IMR-90 (cell line): ENCODE results near the gene GPSM1. TPM values are rescaled to one million over a fixed set of nuclear protein-coding genes. Genes with fewer than 3 reads are reported as not detected.

Experiments
- ATAC-seq: fragments of 200-7000 bp; cut with Tn5 transposase; 2 replicates; pipeline ENCODE4 v1.9.1; 2020; ENCODE audit warnings: low read depth, mild to moderate bottlenecking, moderate library complexity
- BruUV-seq: library from RNA; stranded (reverse); fragments of 400-500 nt; replicated peaks from 2 replicates; lab custom pipeline; 2021; lab: Mats Ljungman, UMichigan
- CTCF ChIA-PET: fragments of 300-600 bp; formaldehyde crosslinking; extraction: SDS; loops from one replicate; lab custom pipeline; 2021; ENCODE audit warnings: antibody characterized with exemption; lab: Yijun Ruan, JAX
- POLR2A ChIA-PET: fragments of 300-600 bp; sonication (Branson Sonifier 250); formaldehyde crosslinking; loops from one replicate; lab custom pipeline; 2022; ENCODE audit warnings: antibody characterized with exemption; ENCODE audit not compliant: unreplicated experiment; lab: Charles Lee
- DNase-seq: peaks from one replicate; pipeline ENCODE4 v3.0.0; 2013
- H2AFZ ChIP-seq: replicated peaks from 2 replicates; pipeline ENCODE3; 2013; ENCODE audit warnings: low read length, mild to moderate bottlenecking; ENCODE audit not compliant: poor library complexity
- H2AK5ac ChIP-seq: 2 replicates; pipeline ENCODE4 v1.6.1; 2013; ENCODE audit warnings: low read depth, low read length, inconsistent platforms
- H2AK9ac ChIP-seq: replicated peaks from 2 replicates; pipeline ENCODE3; 2013; ENCODE audit warnings: mild to moderate bottlenecking, low read depth, low read length, moderate library complexity; ENCODE audit not compliant: poor library complexity
- H2BK120ac ChIP-seq: 2 replicates; pipeline ENCODE4 v1.6.1; 2013; ENCODE audit warnings: low read depth, low read length, inconsistent platforms
- H2BK15ac ChIP-seq: 3 replicates; pipeline ENCODE4 v1.6.1; 2013; ENCODE audit warnings: low read depth, low read length, inconsistent platforms
- H2BK20ac ChIP-seq: 2 replicates; pipeline ENCODE4 v1.6.1; 2013; ENCODE audit warnings: low read depth, mild to moderate bottlenecking, inconsistent platforms, low read length, moderate library complexity
- H2BK5ac ChIP-seq: 2 replicates; pipeline ENCODE4 v1.6.1; 2013; ENCODE audit warnings: mild to moderate bottlenecking, low read depth, low read length, inconsistent platforms; ENCODE audit not compliant: poor library complexity, severe bottlenecking
- H3K14ac ChIP-seq: replicated peaks from 2 replicates; pipeline ENCODE4 v1.6.1; 2013; ENCODE audit warnings: low read depth, low read length, inconsistent platforms
- H3K18ac ChIP-seq: 2 replicates; pipeline ENCODE4 v1.6.1; 2013; ENCODE audit warnings: low read depth, low read length, control low read depth
- H3K23ac ChIP-seq: 2 replicates; pipeline ENCODE4 v1.6.1; 2013; ENCODE audit warnings: low read depth, low read length, inconsistent platforms
- H3K27ac ChIP-seq: 2 replicates; pipeline ENCODE4 v1.5.1; 2013; ENCODE audit warnings: mild to moderate bottlenecking, control low read depth, low read length; ENCODE audit not compliant: insufficient read depth
- H3K27me3 ChIP-seq: 2 replicates; pipeline ENCODE4 v1.6.1; 2013; ENCODE audit warnings: low read length; ENCODE audit not compliant: control insufficient read depth, insufficient read depth
- H3K36me3 ChIP-seq: 2 replicates; pipeline ENCODE4 v1.6.1; 2013; ENCODE audit warnings: low read length, mixed read lengths; ENCODE audit not compliant: control insufficient read depth, insufficient read depth
- H3K4ac ChIP-seq: 2 replicates; pipeline ENCODE4 v1.6.1; 2013; ENCODE audit warnings: low read depth, low read length, inconsistent platforms
- H3K4me1 ChIP-seq: 2 replicates; pipeline ENCODE4 v1.6.1; 2013; ENCODE audit warnings: low read length, mixed read lengths; ENCODE audit not compliant: control insufficient read depth, insufficient read depth
- H3K4me2 ChIP-seq: 2 replicates; pipeline ENCODE4 v1.6.1; 2013; ENCODE audit warnings: low read depth, mild to moderate bottlenecking, control low read depth, low read length, moderate library complexity
- H3K4me3 ChIP-seq: 2 replicates; pipeline ENCODE4 v1.5.1; 2013; ENCODE audit warnings: low read depth, mild to moderate bottlenecking, control low read depth, low read length, moderate library complexity; ENCODE audit not compliant: insufficient read depth
- H3K56ac ChIP-seq: 2 replicates; pipeline ENCODE4 v1.6.1; 2013; ENCODE audit warnings: low read length, inconsistent platforms; ENCODE audit not compliant: insufficient read depth; ENCODE audit errors: extremely low read depth
- H3K79me1 ChIP-seq, 2 experiments: 2 replicates each; pipeline ENCODE4 v1.6.1; 2013; ENCODE audit warnings: low read length in 2 of 2, inconsistent platforms in 1 of 2, low read depth in 1 of 2
- H3K9ac ChIP-seq: 2 replicates; pipeline ENCODE4 v1.6.1; 2013; ENCODE audit warnings: low read depth, low read length, control low read depth
- H3K9me1 ChIP-seq: 2 replicates; pipeline ENCODE4 v1.6.1; 2013; ENCODE audit warnings: low read length, inconsistent platforms; ENCODE audit not compliant: insufficient read depth
- H3K9me3 ChIP-seq: 2 replicates; pipeline ENCODE4 v1.6.1; 2013; ENCODE audit warnings: low read length; ENCODE audit not compliant: control insufficient read depth, insufficient read depth
- H4K20me1 ChIP-seq: 2 replicates; pipeline ENCODE4 v1.6.1; 2013; ENCODE audit warnings: low read length, inconsistent platforms; ENCODE audit not compliant: insufficient read depth
- H4K5ac ChIP-seq: 2 replicates; pipeline ENCODE4 v1.6.1; 2013; ENCODE audit warnings: mild to moderate bottlenecking, low read depth, low read length, control low read depth
- H4K8ac ChIP-seq, 2 experiments: 2 replicates each; pipeline ENCODE4 v1.6.1; 2013; ENCODE audit warnings: low read depth in 2 of 2, low read length in 2 of 2, control low read depth in 1 of 2, inconsistent platforms in 1 of 2
- H4K91ac ChIP-seq: 2 replicates; pipeline ENCODE4 v1.6.1; 2013; ENCODE audit warnings: low read depth, low read length, inconsistent platforms; ENCODE audit not compliant: insufficient read depth
- BHLHE40 ChIP-seq: fragments of 150-350 bp; IDR thresholded peaks from 2 replicates; pipeline ENCODE4 v1.6.1; 2016; ENCODE audit warnings: mild to moderate bottlenecking, low read depth, low read length
- CEBPB ChIP-seq: IDR thresholded peaks from 2 replicates; pipeline ENCODE4 v1.6.1; 2012; ENCODE audit warnings: low read depth, low read length, improper control_type of control experiment
- CHD1 ChIP-seq: IDR thresholded peaks from 2 replicates; pipeline ENCODE4 v1.6.1; 2012; ENCODE audit warnings: low read depth, low read length, improper control_type of control experiment
- FOS ChIP-seq: fragments of 150-350 bp; IDR thresholded peaks from 2 replicates; pipeline ENCODE4 v1.6.1; 2016; ENCODE audit warnings: low read depth, low read length
- MAFK ChIP-seq: IDR thresholded peaks from 2 replicates; pipeline ENCODE4 v1.6.1; 2012; ENCODE audit warnings: low read depth, low read length, improper control_type of control experiment
- MAZ ChIP-seq: IDR thresholded peaks from 2 replicates; pipeline ENCODE4 v1.6.1; 2012; ENCODE audit warnings: low read depth, mild to moderate bottlenecking, low read length, improper control_type of control experiment, moderate library complexity, borderline replicate concordance
- MXI1 ChIP-seq: IDR thresholded peaks from 2 replicates; pipeline ENCODE4 v1.6.1; 2012; ENCODE audit warnings: low read depth, mild to moderate bottlenecking, low read length, moderate library complexity, borderline replicate concordance
- NFE2L2 ChIP-seq: fragments of 150-350 bp; IDR thresholded peaks from 2 replicates; pipeline ENCODE4 v1.6.1; 2016; ENCODE audit warnings: low read depth, mild to moderate bottlenecking, low read length
- POLR2A ChIP-seq: IDR thresholded peaks from 2 replicates; pipeline ENCODE4 v1.6.1; 2012; ENCODE audit warnings: mild to moderate bottlenecking, low read depth, low read length
- RAD21 ChIP-seq: IDR thresholded peaks from 2 replicates; pipeline ENCODE4 v1.6.1; 2012; ENCODE audit warnings: low read length, improper control_type of control experiment
- RCOR1 ChIP-seq: IDR thresholded peaks from 2 replicates; pipeline ENCODE4 v1.6.1; 2012; ENCODE audit warnings: mild to moderate bottlenecking, low read length, improper control_type of control experiment; ENCODE audit not compliant: insufficient replicate concordance
- RFX5 ChIP-seq: IDR thresholded peaks from 2 replicates; pipeline ENCODE4 v1.8.0; 2012; ENCODE audit warnings: low read depth, mild to moderate bottlenecking, low read length, moderate library complexity
- SMC3 ChIP-seq: fragments of 150-350 bp; IDR thresholded peaks from 2 replicates; pipeline ENCODE4 v1.6.1; 2016; ENCODE audit warnings: low read depth, mild to moderate bottlenecking, antibody characterized with exemption, low read length, moderate library complexity
- WGBS, 2 experiments: methylation state at CpG; one replicate each; pipeline versions ENCODE4 v1.1.5 to v1.1.7; 2013; ENCODE audit warnings: missing lambda C conversion rate in 2 of 2; ENCODE audit not compliant: insufficient read length in 1 of 2; ENCODE audit errors: extremely low coverage in 2 of 2; 5-methylcytosine and 5-hydroxymethylcytosine counted together
- dilution Hi-C: fragments of 300-500 bp; cut with HindIII; formaldehyde crosslinking; loops from one replicate; pipeline ENCODE4 v1.14.3; 2018; ENCODE audit warnings: low sequenced_read_pairs; ENCODE audit not compliant: unreplicated experiment
- in situ Hi-C: fragments of 300-500 bp; cut with MboI; formaldehyde crosslinking; loops from 3 replicates; pipeline ENCODE4 v1.14.3; 2019; ENCODE audit warnings: low sequenced_read_pairs, inconsistent platforms, mixed read lengths
- intact Hi-C: fragments of 100-400 bp; cut with micrococcal nuclease; formaldehyde crosslinking; loops from 2 replicates; pipeline ENCODE4 v1.10.0; 2022
- polyA plus RNA-seq, 3 experiments: library from polyadenylated mRNA; depleted of rRNA; stranded (reverse); fragments of >200 nt; gene quantifications; 2 replicates each; pipeline ENCODE4 v1.2.3, GENCODE V29; 2012; ENCODE audit warnings: low replicate concordance in 1 of 3
- total RNA-seq: library from RNA; depleted of rRNA; stranded (reverse); fragments of >200 nt; gene quantifications from 2 replicates; pipeline ENCODE4 v1.2.3, GENCODE V29; 2012
- TF ChIP-seq, protein P1 (sequence below): fragments of 150-350 bp; IDR thresholded peaks from 2 replicates; pipeline ENCODE4 v1.6.1; 2017; ENCODE audit warnings: mild to moderate bottlenecking, antibody characterized with exemption, low read length, low read depth
- TF ChIP-seq, protein P2 (sequence below): conservative IDR thresholded peaks from 2 replicates; pipeline ENCODE4 v1.5.1; 2012; ENCODE audit warnings: mild to moderate bottlenecking, low read depth, low read length, improper control_type of control experiment
- TF ChIP-seq, protein P3 (sequence below): fragments of 150-350 bp; IDR thresholded peaks from 2 replicates; pipeline ENCODE4 v1.6.1; 2016; ENCODE audit warnings: low read depth, mild to moderate bottlenecking, low read length, moderate library complexity, borderline replicate concordance

The GPSM1 gene
- total and polyA plus RNA-seq, 2 of the 4 experiments (the other 2 are of a cell fraction), result 28.7 to 71.2 TPM

DNA sequence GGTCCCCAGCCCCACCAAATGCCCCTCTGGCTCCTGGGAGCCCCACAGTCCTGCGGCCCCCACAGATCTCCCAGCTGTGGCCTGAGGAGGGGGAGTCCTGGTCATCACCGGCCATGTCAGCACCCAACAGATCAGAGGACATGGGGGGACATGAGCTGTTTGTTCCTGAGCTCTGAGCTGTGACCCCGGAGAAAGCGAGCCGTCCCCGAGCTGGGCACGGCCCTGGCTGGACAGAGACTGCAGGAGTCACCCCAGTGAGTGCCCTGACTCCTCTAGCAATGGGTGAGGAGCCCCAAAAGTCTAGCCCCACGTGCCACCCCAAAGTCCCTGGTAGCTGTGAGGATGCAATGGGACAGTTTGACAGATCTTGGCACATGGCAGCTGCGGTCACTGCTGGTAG lies 49.1 kb upstream of the GPSM1 start:
- BruUV-seq, result no TSS peak
- ATAC-seq (no peak), DNase-seq (no peak)
- H3K79me1 ChIP-seq, result no peaks in the 10 kb centered on the region
- in situ Hi-C loops, result loop anchor here (10.0 kb wide), 1 partner anchor 113 kb away; no protein-coding TSS in a partner anchor
- intact Hi-C loops, result no loop called here
- no peak overlapping the region for H4K5ac ChIP-seq
- no peaks in the 10 kb centered on the region for H3K4me1 ChIP-seq
- no peak overlapping the region for H3K27ac ChIP-seq
- no peak overlapping the region for H2BK20ac ChIP-seq
- H3K36me3 ChIP-seq, result no peaks in the 10 kb centered on the region
- no peak overlapping the region for H3K18ac ChIP-seq
- H3K27me3 ChIP-seq, result peaks cover 56% of the 10 kb centered on the region
- no peak overlapping the region for H4K8ac ChIP-seq
- H3K9me1 ChIP-seq, result no peaks in the 10 kb centered on the region
- H2AFZ ChIP-seq, result no peak overlapping the region
- H3K9ac ChIP-seq, result no peak overlapping the region
- no peak overlapping the region for H2AK5ac ChIP-seq
- ChIA-PET POLR2A (no interaction called here), CTCF (interaction anchor here (1.2 kb wide), 1 partner anchor 9 kb away, joined by 3 read pairs; no protein-coding TSS in a partner anchor)
- H3K4ac ChIP-seq, result no peak overlapping the region
- no peak overlapping the region for H2AK9ac ChIP-seq
- H3K9me3 ChIP-seq, result peaks cover 4% of the 10 kb centered on the region
- no peak overlapping the region for H3K14ac ChIP-seq
- dilution Hi-C loops, result no loop called here
- TF ChIP-seq SMC3 (no peak), MXI1 (no peak), RFX5 (no peak), CEBPB (no peak), POLR2A (no peak), MAZ (no peak), MAFK (no peak), FOS (no peak), NFE2L2 (no peak), RAD21 (no peak), CHD1 (no peak), RCOR1 (no peak), BHLHE40 (no peak)
- TF ChIP-seq, protein P1, sequence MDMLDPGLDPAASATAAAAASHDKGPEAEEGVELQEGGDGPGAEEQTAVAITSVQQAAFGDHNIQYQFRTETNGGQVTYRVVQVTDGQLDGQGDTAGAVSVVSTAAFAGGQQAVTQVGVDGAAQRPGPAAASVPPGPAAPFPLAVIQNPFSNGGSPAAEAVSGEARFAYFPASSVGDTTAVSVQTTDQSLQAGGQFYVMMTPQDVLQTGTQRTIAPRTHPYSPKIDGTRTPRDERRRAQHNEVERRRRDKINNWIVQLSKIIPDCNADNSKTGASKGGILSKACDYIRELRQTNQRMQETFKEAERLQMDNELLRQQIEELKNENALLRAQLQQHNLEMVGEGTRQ, result no peak
- TF ChIP-seq, protein P2, sequence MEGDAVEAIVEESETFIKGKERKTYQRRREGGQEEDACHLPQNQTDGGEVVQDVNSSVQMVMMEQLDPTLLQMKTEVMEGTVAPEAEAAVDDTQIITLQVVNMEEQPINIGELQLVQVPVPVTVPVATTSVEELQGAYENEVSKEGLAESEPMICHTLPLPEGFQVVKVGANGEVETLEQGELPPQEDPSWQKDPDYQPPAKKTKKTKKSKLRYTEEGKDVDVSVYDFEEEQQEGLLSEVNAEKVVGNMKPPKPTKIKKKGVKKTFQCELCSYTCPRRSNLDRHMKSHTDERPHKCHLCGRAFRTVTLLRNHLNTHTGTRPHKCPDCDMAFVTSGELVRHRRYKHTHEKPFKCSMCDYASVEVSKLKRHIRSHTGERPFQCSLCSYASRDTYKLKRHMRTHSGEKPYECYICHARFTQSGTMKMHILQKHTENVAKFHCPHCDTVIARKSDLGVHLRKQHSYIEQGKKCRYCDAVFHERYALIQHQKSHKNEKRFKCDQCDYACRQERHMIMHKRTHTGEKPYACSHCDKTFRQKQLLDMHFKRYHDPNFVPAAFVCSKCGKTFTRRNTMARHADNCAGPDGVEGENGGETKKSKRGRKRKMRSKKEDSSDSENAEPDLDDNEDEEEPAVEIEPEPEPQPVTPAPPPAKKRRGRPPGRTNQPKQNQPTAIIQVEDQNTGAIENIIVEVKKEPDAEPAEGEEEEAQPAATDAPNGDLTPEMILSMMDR, result no peak
- TF ChIP-seq, protein P3, sequence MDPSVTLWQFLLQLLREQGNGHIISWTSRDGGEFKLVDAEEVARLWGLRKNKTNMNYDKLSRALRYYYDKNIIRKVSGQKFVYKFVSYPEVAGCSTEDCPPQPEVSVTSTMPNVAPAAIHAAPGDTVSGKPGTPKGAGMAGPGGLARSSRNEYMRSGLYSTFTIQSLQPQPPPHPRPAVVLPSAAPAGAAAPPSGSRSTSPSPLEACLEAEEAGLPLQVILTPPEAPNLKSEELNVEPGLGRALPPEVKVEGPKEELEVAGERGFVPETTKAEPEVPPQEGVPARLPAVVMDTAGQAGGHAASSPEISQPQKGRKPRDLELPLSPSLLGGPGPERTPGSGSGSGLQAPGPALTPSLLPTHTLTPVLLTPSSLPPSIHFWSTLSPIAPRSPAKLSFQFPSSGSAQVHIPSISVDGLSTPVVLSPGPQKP, result no peak
- H3K23ac ChIP-seq, result no peak overlapping the region
- H3K4me2 ChIP-seq, result no peak overlapping the region
- H4K20me1 ChIP-seq, result no peaks in the 10 kb centered on the region; the same call in 1 of the 2 replicates
- 76% methylated on average over 7 of the region's 9 CpGs; no CpG with 5 or more reads in 1 of the 2 experiments for WGBS, 2 experiments
- H3K56ac ChIP-seq, result no peak overlapping the region
- H2BK120ac ChIP-seq, result no peak overlapping the region
- no peak overlapping the region for H2BK15ac ChIP-seq
- H4K91ac ChIP-seq, result no peak overlapping the region
- no peak overlapping the region for H2BK5ac ChIP-seq
- H3K4me3 ChIP-seq, result no peak overlapping the region
